Parathyroid adenoma (tissue), 2 donors: ENCODE results near the gene NKX2-8.

Experiments used
- H2AFZ ChIP-seq: fragments of 300-600 bp; sonication (generic); one replicate; pipeline ENCODE4 v1.7.0; 2017; ENCODE audit warnings: antibody characterized with exemption, mild to moderate bottlenecking
- H3K27ac ChIP-seq: fragments of 300-600 bp; sonication (generic); one replicate; pipeline ENCODE4 v1.7.0; 2017
- H3K27me3 ChIP-seq: fragments of 300-600 bp; sonication (generic); one replicate; pipeline ENCODE4 v1.7.0; 2017; ENCODE audit warnings: low read length; ENCODE audit not compliant: control insufficient read depth, insufficient read depth
- H3K36me3 ChIP-seq: fragments of 300-600 bp; sonication (generic); one replicate; pipeline ENCODE4 v1.7.0; 2017; ENCODE audit warnings: low read length; ENCODE audit not compliant: control insufficient read depth, insufficient read depth
- H3K4me1 ChIP-seq: fragments of 300-600 bp; sonication (generic); one replicate; pipeline ENCODE4 v1.7.0; 2017; ENCODE audit warnings: control low read depth
- H3K4me2 ChIP-seq: fragments of 300-600 bp; sonication (generic); one replicate; pipeline ENCODE4 v1.7.0; 2017; ENCODE audit warnings: low read length
- H3K4me3 ChIP-seq: fragments of 300-600 bp; sonication (generic); one replicate; pipeline ENCODE4 v1.7.0; 2017; ENCODE audit warnings: low read depth, low read length
- H3K79me2 ChIP-seq: fragments of 300-600 bp; sonication (generic); one replicate; pipeline ENCODE4 v1.7.0; 2017; ENCODE audit warnings: control low read depth
- H3K9ac ChIP-seq: fragments of 300-600 bp; sonication (generic); one replicate; pipeline ENCODE4 v1.7.0; 2017; ENCODE audit warnings: mild to moderate bottlenecking
- H3K9me3 ChIP-seq: fragments of 300-600 bp; sonication (generic); one replicate; pipeline ENCODE4 v1.7.0; 2017; ENCODE audit warnings: low read length; ENCODE audit not compliant: control insufficient read depth
- CTCF ChIP-seq: fragments of 300-600 bp; sonication (generic); IDR thresholded peaks from one replicate; pipeline ENCODE4 v1.7.0; 2017; ENCODE audit warnings: antibody characterized with exemption, mild to moderate bottlenecking
- donor health status: primary hyperparathyroidism.

The NKX2-8 gene

GRCh38 chr14:36570065-36570464, 12.3 kb downstream of the NKX2-8 start:
- Histone ChIP-seq H3K9ac (no peak overlapping the region), H3K27ac (no peak overlapping the region), H3K9me3 (no peaks in the 10 kb centered on the region), H2AFZ (no peak overlapping the region), H3K27me3 (peaks cover 9% of the 10 kb centered on the region), H3K79me2 (no peaks in the 10 kb centered on the region), H3K4me3 (no peak overlapping the region), H3K4me2 (no peak overlapping the region), H3K36me3 (no peaks in the 10 kb centered on the region), H3K4me1 (no peaks in the 10 kb centered on the region)
- no peak for TF ChIP-seq CTCF

GRCh38 chr14:36556811-36557433, 25.5 kb downstream of the NKX2-8 start:
- H3K9ac ChIP-seq = no peak overlapping the region
- H3K27me3 ChIP-seq = no peaks in the 10 kb centered on the region
- no peaks in the 10 kb centered on the region for H3K9me3 ChIP-seq
- no peaks in the 10 kb centered on the region for H3K36me3 ChIP-seq
- peak; percentile 66 for TF ChIP-seq CTCF
- H3K4me2 ChIP-seq = no peak overlapping the region
- no peaks in the 10 kb centered on the region for H3K4me1 ChIP-seq
- no peak overlapping the region for H3K27ac ChIP-seq
- H3K79me2 ChIP-seq = no peaks in the 10 kb centered on the region
- no peak overlapping the region for H3K4me3 ChIP-seq
- H2AFZ ChIP-seq = no peak overlapping the region

- Histone ChIP-seq H3K9ac (no peak overlapping the region), H3K4me3 (no peak overlapping the region), H3K27me3 (no peaks in the 10 kb centered on the region), H3K9me3 (no peaks in the 10 kb centered on the region), H2AFZ (no peak overlapping the region), H3K4me2 (no peak overlapping the region), H3K27ac (no peak overlapping the region), H3K36me3 (no peaks in the 10 kb centered on the region), H3K4me1 (no peaks in the 10 kb centered on the region), H3K79me2 (no peaks in the 10 kb centered on the region)
- TF ChIP-seq CTCF = no peak
Observed at GRCh38 chr14:36555998-36556743, 26.2 kb downstream of the NKX2-8 start.

- H3K9me3 ChIP-seq = no peaks in the 10 kb centered on the region
- no peak overlapping the region for H2AFZ ChIP-seq
- H3K36me3 ChIP-seq = no peaks in the 10 kb centered on the region
- no peaks in the 10 kb centered on the region for H3K4me1 ChIP-seq
- H3K9ac ChIP-seq = no peak overlapping the region
- no peaks in the 10 kb centered on the region for H3K79me2 ChIP-seq
- H3K4me3 ChIP-seq = no peak overlapping the region
- peak; percentile 69 for TF ChIP-seq CTCF
- H3K27me3 ChIP-seq = no peaks in the 10 kb centered on the region
- H3K27ac ChIP-seq = no peak overlapping the region
- no peak overlapping the region for H3K4me2 ChIP-seq
Observed at GRCh38 chr14:36553656-36554260, 28.7 kb downstream of the NKX2-8 start.
